Stimulated activated CD4-positive, alpha-beta T cell treated with anti-CD3 and anti-CD28 coated beads, Interleukin-12 subunit alpha, Interleukin-12 subunit beta, amount 100 ng/mL, for 48 hours (primary cell): ENCODE data around the gene HTR3B.
"Not testable (repeated sequence)": the region's sequence is repeated elsewhere in the genome, so short reads cannot be mapped to it uniquely, and the experiment has no call there.

Experiments used
- DNase-seq, 3 donors: peaks; one replicate each; pipeline ENCODE4 v3.0.0-alpha.2; 2020; ENCODE audit warnings: low read depth in 2 of 3, low spot score in 1 of 3

Gene HTR3B

GRCh38 chr11:113904379-113905101 is at the start of gene HTR3B:
TSS of gene HTR3B (plus strand) at chr11:113904796. CDS start at chr11:113904934, 138 bp downstream.
- no peak for DNase-seq

- DNase-seq = no peak
These were observed 48.8 kb upstream of the HTR3B start for GRCh38 chr11:113855803-113856202.

GRCh38 chr11:113856966-113857759 is 47.4 kb upstream of the HTR3B start:
- DNase-seq = no peak

GRCh38 chr11:113859665-113860064 is 44.9 kb upstream of the HTR3B start:
- no peak for DNase-seq

- no peak for DNase-seq
These were observed 42.2 kb upstream of the HTR3B start for GRCh38 chr11:113862435-113862834.

- DNase-seq = no peak
These were observed 40.2 kb upstream of the HTR3B start for GRCh38 chr11:113864410-113864809.

GRCh38 chr11:113865873-113866272 is 38.7 kb upstream of the HTR3B start:
- DNase-seq = no peak

- no peak for DNase-seq
These were observed 36.6 kb upstream of the HTR3B start for GRCh38 chr11:113867843-113868503.

- no peak for DNase-seq
These were observed 33.3 kb upstream of the HTR3B start for GRCh38 chr11:113871336-113871735.

GRCh38 chr11:113873236-113873626 is 31.4 kb upstream of the HTR3B start:
- no peak for DNase-seq

- no peak for DNase-seq
These were observed 30.5 kb upstream of the HTR3B start for GRCh38 chr11:113874096-113874495.

GRCh38 chr11:113874581-113875233 is 29.9 kb upstream of the HTR3B start:
- peak in 1 of 3 donors; percentile 17 for DNase-seq

GRCh38 chr11:113875234-113876073 is 29.1 kb upstream of the HTR3B start, which contains the start of gene USP28:
TSS of gene USP28 (minus strand) at chr11:113875572. CDS start at chr11:113875501, 71 bp downstream.
- peak; percentile 65 to 79 (median 66) for DNase-seq

GRCh38 chr11:113876074-113876797 is 28.4 kb upstream of the HTR3B start:
- DNase-seq = no peak

GRCh38 chr11:113876798-113877669 is 27.6 kb upstream of the HTR3B start:
- DNase-seq = no peak

- no peak for DNase-seq
These were observed 26.9 kb upstream of the HTR3B start for GRCh38 chr11:113877670-113878055.

GRCh38 chr11:113879446-113879845 is 25.1 kb upstream of the HTR3B start:
- DNase-seq = not testable (repeated sequence)

- DNase-seq = no peak
These were observed 23.6 kb upstream of the HTR3B start for GRCh38 chr11:113880971-113881370.

- DNase-seq = no peak
These were observed 22.7 kb upstream of the HTR3B start for GRCh38 chr11:113881856-113882255.
